Prostate gland (tissue), 2 donors: Measurements from ENCODE around the gene ADCY1.

Source experiments
- CTCF ChIP-seq, 4 experiments: fragments of 200-600 bp in 2 of 4; fragments of 450-650 bp in 2 of 4; sonication (generic) in 2 of 4; IDR thresholded peaks; 1 replicate in 3 of 4; 2 replicates in 1 of 4; pipeline ENCODE4 v1.5.1; 2016 to 2019; ENCODE audit warnings: antibody characterized with exemption in 4 of 4, mild to moderate bottlenecking in 2 of 4, moderate library complexity in 2 of 4
- POLR2A ChIP-seq: fragments of 450-650 bp; IDR thresholded peaks from one replicate; pipeline ENCODE4 v1.6.1; 2016; ENCODE audit warnings: antibody characterized with exemption, mild to moderate bottlenecking
- POLR2AphosphoS5 ChIP-seq: sonication (generic); formaldehyde crosslinking; IDR thresholded peaks from one replicate; pipeline ENCODE4 v1.6.1; 2017; ENCODE audit warnings: antibody characterized with exemption

GRCh38 chr7:45642044-45642443 is 67.9 kb downstream of the ADCY1 start:
- TF ChIP-seq CTCF (IDR thresholded peaks at IDR 0.05) (no peak), POLR2A (no peak), POLR2AphosphoS5 (no peak)
